ENCODE measurements around the gene TTC7B.

TTC7B gene

GRCh38 chr14:90534838-90535555 is 281.2 kb downstream of the TTC7B start:
- no peak overlapping the region for H3K4me3 ChIP-seq (ENCODE audit: low read depth, low read length, poor library complexity, severe bottlenecking)
- TF ChIP-seq CTCF (IDR thresholded peaks at IDR 0.05; ENCODE audit: low read length), result no peak
- no peak for TF ChIP-seq EZH2 (IDR thresholded peaks at IDR 0.05; ENCODE audit: borderline replicate concordance, low read length)
- H4K20me1 ChIP-seq (ENCODE audit: insufficient read depth, low read length), result no peaks in the 10 kb centered on the region
- no peak overlapping the region for H3K9ac ChIP-seq (ENCODE audit: low read length)
- H3K4me2 ChIP-seq (ENCODE audit: low read length), result no peak overlapping the region
- 0 out of 2 replicates have a peak, but pooled peaks cover 3% of the 10 kb centered on the region for H3K27me3 ChIP-seq (ENCODE audit: insufficient read depth, low read length)
- H3K27ac ChIP-seq (ENCODE audit: low read depth, low read length, poor library complexity, severe bottlenecking), result no peak overlapping the region
- no peaks in the 10 kb centered on the region for H3K36me3 ChIP-seq (ENCODE audit: insufficient read depth, low read length)
- no peaks in the 10 kb centered on the region for H3K9me2 ChIP-seq (ENCODE audit: low read depth, low read length)
- H3K4me1 ChIP-seq (ENCODE audit: insufficient read depth, low read length, severe bottlenecking), result no peaks in the 10 kb centered on the region
- no peaks in the 10 kb centered on the region for H3K79me2 ChIP-seq (ENCODE audit: insufficient read depth, low read length)
- H3K9me3 ChIP-seq (ENCODE audit: low read length), result no peaks in the 10 kb centered on the region
- H2AFZ ChIP-seq (ENCODE audit: low read length), result no peak overlapping the region
- H3F3A ChIP-seq (ENCODE audit: insufficient read depth, low read length), result no peaks in the 10 kb centered on the region

- no peaks in the 10 kb centered on the region for H3K36me3 ChIP-seq (ENCODE audit: insufficient read depth, low read length)
- no peaks in the 10 kb centered on the region for H3K79me2 ChIP-seq (ENCODE audit: insufficient read depth, low read length)
- no peak overlapping the region for H3K4me3 ChIP-seq (ENCODE audit: low read depth, low read length, poor library complexity, severe bottlenecking)
- no peaks in the 10 kb centered on the region for H3K9me3 ChIP-seq (ENCODE audit: low read length)
- H3K4me2 ChIP-seq (ENCODE audit: low read length), result no peak overlapping the region
- no peaks in the 10 kb centered on the region for H3F3A ChIP-seq (ENCODE audit: insufficient read depth, low read length)
- H3K27me3 ChIP-seq (ENCODE audit: insufficient read depth, low read length), result 0 out of 2 replicates have a peak, but pooled peaks cover 3% of the 10 kb centered on the region
- H3K9me2 ChIP-seq (ENCODE audit: low read depth, low read length), result no peaks in the 10 kb centered on the region
- no peaks in the 10 kb centered on the region for H3K4me1 ChIP-seq (ENCODE audit: insufficient read depth, low read length, severe bottlenecking)
- no peak for TF ChIP-seq EZH2 (IDR thresholded peaks at IDR 0.05; ENCODE audit: borderline replicate concordance, low read length)
- TF ChIP-seq CTCF (IDR thresholded peaks at IDR 0.05; ENCODE audit: low read length), result no peak
- no peak overlapping the region for H2AFZ ChIP-seq (ENCODE audit: low read length)
- H4K20me1 ChIP-seq (ENCODE audit: insufficient read depth, low read length), result no peaks in the 10 kb centered on the region
- no peak overlapping the region for H3K9ac ChIP-seq (ENCODE audit: low read length)
- H3K27ac ChIP-seq (ENCODE audit: low read depth, low read length, poor library complexity, severe bottlenecking), result no peak overlapping the region
Observed at GRCh38 chr14:90534091-90534837, 282.0 kb downstream of the TTC7B start.

- no peak overlapping the region for H3K4me3 ChIP-seq (ENCODE audit: low read depth, low read length, poor library complexity, severe bottlenecking)
- no peaks in the 10 kb centered on the region for H3K79me2 ChIP-seq (ENCODE audit: insufficient read depth, low read length)
- no peaks in the 10 kb centered on the region for H3K4me1 ChIP-seq (ENCODE audit: insufficient read depth, low read length, severe bottlenecking)
Observed at GRCh38 chr14:90533591-90534021, 282.6 kb downstream of the TTC7B start.

More at GRCh38 chr14:90533591-90534021, 282.6 kb downstream of the TTC7B start:
- Histone ChIP-seq H4K20me1 (ENCODE audit: insufficient read depth, low read length) (no peaks in the 10 kb centered on the region), H3K27me3 (ENCODE audit: insufficient read depth, low read length) (0 out of 2 replicates have a peak, but pooled peaks cover 6% of the 10 kb centered on the region), H3K9me2 (ENCODE audit: low read depth, low read length) (no peaks in the 10 kb centered on the region), H3K36me3 (ENCODE audit: insufficient read depth, low read length) (no peaks in the 10 kb centered on the region), H3K9ac (ENCODE audit: low read length) (no peak overlapping the region), H2AFZ (ENCODE audit: low read length) (no peak overlapping the region), H3K4me2 (ENCODE audit: low read length) (no peak overlapping the region), H3F3A (ENCODE audit: insufficient read depth, low read length) (no peaks in the 10 kb centered on the region), H3K9me3 (ENCODE audit: low read length) (no peaks in the 10 kb centered on the region), H3K27ac (ENCODE audit: low read depth, low read length, poor library complexity, severe bottlenecking) (no peak overlapping the region)
- no peak for TF ChIP-seq CTCF (IDR thresholded peaks at IDR 0.05; ENCODE audit: low read length)
- no peak for TF ChIP-seq EZH2 (IDR thresholded peaks at IDR 0.05; ENCODE audit: borderline replicate concordance, low read length)
